ENCODE results near the gene LRCOL1.

DNA sequence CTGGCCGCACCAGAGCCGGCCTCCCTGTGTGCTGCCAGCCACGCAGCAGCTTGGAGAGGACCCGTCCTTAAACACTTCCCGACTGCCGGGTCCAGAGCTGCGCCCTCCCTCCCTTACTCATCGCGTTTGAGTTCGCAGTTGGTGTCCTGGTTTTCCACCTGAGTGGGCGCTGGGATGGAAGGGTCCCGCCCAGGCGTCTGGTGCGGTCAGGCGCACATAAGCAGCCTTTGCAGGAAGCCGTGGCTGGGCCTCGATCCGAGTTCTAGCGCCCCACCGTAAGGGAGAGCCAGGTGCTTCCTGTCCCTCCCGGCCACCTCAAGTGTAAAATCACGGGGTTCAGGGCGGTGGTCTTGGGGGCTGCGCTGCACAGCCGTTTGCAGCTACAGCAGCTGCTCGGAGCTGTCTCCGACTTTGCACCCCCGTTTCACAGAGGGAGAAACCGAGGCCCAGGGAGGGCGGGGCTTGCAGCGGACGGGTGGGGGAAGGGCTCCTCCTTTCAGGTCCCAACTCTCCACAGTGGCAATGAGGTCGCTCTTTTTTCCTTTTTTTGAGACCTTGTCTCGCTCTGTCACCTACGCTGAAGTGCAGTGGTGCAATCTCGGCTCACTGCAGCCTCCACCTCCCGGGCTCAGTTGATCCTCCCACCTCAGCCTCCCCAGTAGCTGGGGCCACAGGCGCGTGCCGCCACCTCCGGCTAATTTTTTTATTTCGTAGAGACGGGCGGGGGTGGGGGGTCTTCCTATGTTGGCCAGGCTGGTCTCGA lies 51.3 kb downstream of the LRCOL1 start:
- no peak for TF ChIP-seq CTCF (IDR thresholded peaks at IDR 0.05; ENCODE audit: control extremely low read depth in 1 of 3, insufficient read depth in 1 of 3, low read depth in 1 of 3, low read length in 3 of 3)
- no peak for TF ChIP-seq POLR2A (IDR thresholded peaks at IDR 0.05; ENCODE audit: control extremely low read depth in 1 of 2, low read depth in 2 of 2, low read length in 2 of 2)
- no peak for TF ChIP-seq RAD21 (IDR thresholded peaks at IDR 0.05 in 1 of 2, conservative IDR thresholded peaks at IDR 0.05 in 1 of 2; ENCODE audit: low read depth in 2 of 2, low read length in 2 of 2)
- TF ChIP-seq SIN3A (conservative IDR thresholded peaks at IDR 0.05 in 1 of 2, IDR thresholded peaks at IDR 0.05 in 1 of 2; ENCODE audit: low read depth in 1 of 2, low read length in 2 of 2) = no peak
- no peak for TF ChIP-seq TAF1 (IDR thresholded peaks at IDR 0.05; ENCODE audit: low read depth, low read length)
- TF ChIP-seq, protein P1, sequence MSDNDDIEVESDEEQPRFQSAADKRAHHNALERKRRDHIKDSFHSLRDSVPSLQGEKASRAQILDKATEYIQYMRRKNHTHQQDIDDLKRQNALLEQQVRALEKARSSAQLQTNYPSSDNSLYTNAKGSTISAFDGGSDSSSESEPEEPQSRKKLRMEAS (IDR thresholded peaks at IDR 0.05) = no peak
- TF ChIP-seq YY1 (IDR thresholded peaks at IDR 0.05; ENCODE audit: low read depth, low read length) = no peak
- TF ChIP-seq TBP (IDR thresholded peaks at IDR 0.05; ENCODE audit: low read depth, low read length) = no peak
- TF ChIP-seq EP300 (IDR thresholded peaks at IDR 0.05; ENCODE audit: borderline replicate concordance in 1 of 2, low read depth in 2 of 2, low read length in 2 of 2) = no peak
- TF ChIP-seq MAFK (IDR thresholded peaks at IDR 0.05; ENCODE audit: low read depth, low read length) = no peak
- no peak for TF ChIP-seq EZH2 (IDR thresholded peaks at IDR 0.05; ENCODE audit: low read depth, low read length, severe bottlenecking)
- no peak for TF ChIP-seq POU5F1 (IDR thresholded peaks at IDR 0.05; ENCODE audit: low read depth, low read length)

Measured in H1 (cell line).